GM18517 (cell line): Measurements from ENCODE around the gene DNAH6.
A peak's percentile ranks its signal among the peaks of the same experiment; 100 is the strongest.

Experiments used
- ATAC-seq: cut with Tn5 transposase; IDR thresholded peaks from one replicate; pipeline ENCODE4 v1.9.1; 2021; ENCODE audit warnings: mild to moderate bottlenecking, moderate library complexity; ENCODE audit not compliant: unreplicated experiment

DNAH6 gene

GRCh38 chr2:84788498-84788897 lies 272.2 kb downstream of the DNAH6 start:
- ATAC-seq, result no peak

DNA sequence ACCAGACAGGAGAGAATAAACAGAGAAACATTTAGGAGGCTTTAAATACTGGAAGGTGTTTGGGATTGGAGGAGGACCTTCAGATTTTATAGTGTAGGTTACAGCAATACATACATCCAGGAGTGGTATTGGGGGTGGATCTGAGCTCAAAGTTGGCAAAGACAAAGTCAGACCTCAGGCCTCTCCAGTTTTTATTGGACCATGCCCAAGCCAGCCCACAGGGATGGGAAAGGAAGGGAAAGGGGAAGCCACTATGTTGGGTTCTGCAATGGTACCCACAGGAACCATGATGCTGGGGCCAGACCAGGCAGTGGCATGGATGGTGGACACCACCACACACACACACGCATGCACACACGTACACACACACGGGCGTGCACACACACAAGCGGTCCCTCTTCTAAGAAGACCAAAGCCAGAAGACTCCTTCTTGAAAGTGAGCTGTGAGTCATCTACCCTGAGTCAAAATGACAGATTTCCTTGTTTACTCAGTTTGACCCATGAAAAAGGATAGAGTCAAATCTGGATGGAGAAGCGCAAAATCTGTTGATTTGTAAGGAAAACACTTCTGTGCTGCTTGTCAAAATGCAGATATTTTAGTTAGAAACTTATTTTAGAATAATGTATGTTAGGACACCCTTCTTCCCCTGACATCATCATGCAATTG lies 276.7 kb downstream of the DNAH6 start:
- no peak for ATAC-seq

GRCh38 chr2:84793641-84794040 lies 277.3 kb downstream of the DNAH6 start:
- no peak for ATAC-seq

GRCh38 chr2:84796798-84797197 lies 280.5 kb downstream of the DNAH6 start:
- ATAC-seq, result no peak

- no peak for ATAC-seq
These were observed 281.0 kb downstream of the DNAH6 start for GRCh38 chr2:84797271-84797670.

- ATAC-seq, result no peak
These were observed 283.5 kb downstream of the DNAH6 start for GRCh38 chr2:84799772-84800171.

- ATAC-seq, result peak; percentile 88
These were observed 284.0 kb downstream of the DNAH6 start for GRCh38 chr2:84800194-84800805.

DNA sequence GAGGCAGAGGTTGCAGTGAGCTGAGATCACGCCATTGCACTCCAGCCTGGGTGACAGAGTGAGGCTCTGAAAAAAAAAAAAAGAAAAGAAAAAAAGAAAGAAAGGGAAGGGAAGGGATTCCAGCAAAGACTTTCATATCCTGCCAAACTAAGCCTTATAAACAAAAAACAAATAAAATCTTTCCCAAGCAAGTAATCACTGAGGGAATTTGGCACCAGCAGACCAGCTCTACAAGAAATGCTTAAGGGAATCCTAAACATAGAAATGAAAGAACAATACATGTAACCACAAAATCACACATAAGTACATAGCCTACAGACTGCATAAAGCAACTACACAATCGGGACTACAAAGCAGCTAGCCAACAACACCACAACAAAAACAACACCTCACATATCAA lies 285.5 kb downstream of the DNAH6 start:
- ATAC-seq, result no peak

GRCh38 chr2:84805250-84805958 lies 289.1 kb downstream of the DNAH6 start:
- no peak for ATAC-seq

DNA sequence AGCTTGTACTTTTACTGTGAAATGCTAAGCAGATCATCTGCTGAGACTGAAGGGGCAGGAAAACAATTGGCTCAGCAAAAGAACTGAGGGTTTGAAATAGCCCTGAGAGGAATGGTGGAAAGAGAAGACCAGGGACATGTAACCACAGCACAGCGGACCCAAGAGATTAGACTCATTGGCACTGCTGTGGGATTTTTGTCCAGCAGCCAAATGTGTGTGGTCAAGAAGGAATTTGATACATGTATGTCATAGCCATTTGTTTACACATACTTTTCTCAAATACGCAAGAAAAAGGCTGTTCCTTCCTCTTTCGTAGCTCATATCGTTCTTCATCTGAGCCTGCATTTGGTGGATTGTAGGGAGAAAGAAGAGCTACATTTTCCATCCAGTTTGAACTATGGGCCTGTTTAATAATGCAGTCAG lies 290.8 kb downstream of the DNAH6 start:
- no peak for ATAC-seq

- ATAC-seq, result no peak
These were observed 292.0 kb downstream of the DNAH6 start for GRCh38 chr2:84808279-84808678.

DNA sequence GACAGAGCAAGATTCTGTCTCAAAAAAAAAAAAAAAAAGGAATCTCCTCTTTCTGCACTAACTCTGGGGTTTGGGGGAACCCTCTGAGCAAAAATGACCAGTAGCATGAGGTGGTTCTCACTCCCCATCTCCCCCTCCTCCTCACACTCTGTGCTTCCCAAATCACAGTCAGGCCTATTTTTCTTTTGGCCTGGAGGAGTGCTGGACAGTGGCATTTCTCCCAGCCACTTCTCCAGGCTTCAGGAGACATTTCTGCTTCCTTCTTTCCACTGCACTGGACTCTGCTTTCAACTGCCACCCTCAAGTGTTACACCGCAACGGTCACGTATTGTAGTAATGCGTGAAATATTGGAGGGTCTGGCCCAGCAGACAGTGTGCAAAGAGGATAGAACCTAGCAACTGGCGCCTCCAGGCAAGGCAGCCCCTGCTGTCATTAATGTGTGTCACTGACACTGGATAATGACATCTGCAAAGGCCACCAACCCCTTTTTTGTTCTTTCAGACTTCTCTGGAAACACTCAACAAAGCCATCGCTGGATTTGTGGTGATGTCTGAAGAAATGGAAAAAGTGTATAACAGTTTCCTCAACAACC lies 295.6 kb downstream of the DNAH6 start:
- no peak for ATAC-seq

GRCh38 chr2:84815146-84815545 lies 298.8 kb downstream of the DNAH6 start:
- ATAC-seq, result no peak

- ATAC-seq, result peak; percentile 80
These were observed 300.2 kb downstream of the DNAH6 start for GRCh38 chr2:84816426-84817026.

DNA sequence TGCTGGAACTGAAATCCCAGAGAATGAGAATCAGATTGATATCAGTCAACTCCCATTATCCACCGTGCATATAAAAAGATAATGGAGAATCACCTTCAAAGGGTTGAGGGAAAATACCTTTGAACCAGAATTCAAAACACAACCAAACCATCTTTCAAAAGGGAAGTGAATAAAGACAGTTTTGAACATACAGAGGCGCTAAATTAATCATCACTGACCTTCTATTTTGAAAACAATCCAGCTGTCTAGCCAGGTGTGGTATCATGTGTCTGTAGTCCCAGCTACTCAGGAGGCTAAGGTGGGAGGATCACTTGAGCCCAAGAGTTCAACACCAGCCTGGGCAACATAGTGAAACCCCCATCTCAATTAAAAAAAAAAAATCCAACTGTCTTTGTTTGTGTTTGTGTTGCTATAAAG lies 300.9 kb downstream of the DNAH6 start:
- peak; percentile 96 for ATAC-seq

GRCh38 chr2:84821806-84822205 lies 305.5 kb downstream of the DNAH6 start:
- no peak for ATAC-seq

GRCh38 chr2:84823229-84823628 lies 306.9 kb downstream of the DNAH6 start:
- no peak for ATAC-seq

DNA sequence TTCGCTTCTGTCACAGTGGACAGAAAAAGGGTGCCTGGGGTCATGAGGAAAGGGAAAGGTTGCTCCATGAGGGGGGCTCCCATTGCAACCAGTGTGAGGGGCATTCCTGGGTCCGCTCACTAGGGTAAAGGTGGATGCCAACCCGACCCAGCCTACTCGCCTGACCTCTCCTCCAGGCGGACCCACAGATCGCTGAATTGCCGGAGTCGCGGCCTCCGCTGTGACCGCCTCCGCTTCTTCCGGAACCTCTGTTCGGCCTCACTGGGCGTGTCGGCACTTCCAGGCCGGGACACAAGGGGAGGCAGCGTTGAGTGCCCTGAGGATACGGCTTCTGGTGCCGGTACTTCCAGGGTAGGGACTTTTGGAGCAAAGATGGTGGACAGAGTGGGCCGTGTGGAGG lies 307.5 kb downstream of the DNAH6 start:
- ATAC-seq, result no peak

DNA sequence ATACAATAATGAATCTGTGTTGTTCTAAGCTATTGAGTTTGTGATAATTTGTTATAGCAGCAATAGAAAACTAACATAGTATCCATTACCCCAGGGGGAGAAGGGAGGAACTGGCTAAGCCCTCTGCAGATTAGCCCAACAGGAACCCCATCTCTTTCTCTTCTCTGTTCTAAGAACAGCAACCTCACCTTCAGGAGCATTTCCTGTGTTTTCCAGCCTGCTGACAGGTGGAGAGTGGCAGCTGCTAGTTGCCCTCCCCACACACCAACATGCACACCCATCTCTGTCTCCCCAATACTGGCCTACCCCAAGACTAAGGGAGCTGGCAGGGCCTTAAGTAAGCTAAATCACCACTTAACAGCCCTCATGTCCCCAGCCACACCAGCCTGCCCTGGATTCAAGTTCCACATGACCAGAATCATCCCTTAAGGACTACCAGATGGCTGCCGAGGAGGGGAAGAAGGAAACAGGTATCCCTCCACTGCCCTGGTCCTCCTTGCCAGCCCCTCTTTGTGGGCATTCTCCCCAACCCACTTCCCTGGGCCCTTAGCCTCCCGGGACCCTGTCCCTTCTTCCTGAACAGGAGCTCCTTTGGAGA lies 311.8 kb downstream of the DNAH6 start:
- no peak for ATAC-seq

GRCh38 chr2:84829693-84830092 lies 313.4 kb downstream of the DNAH6 start:
- no peak for ATAC-seq

DNA sequence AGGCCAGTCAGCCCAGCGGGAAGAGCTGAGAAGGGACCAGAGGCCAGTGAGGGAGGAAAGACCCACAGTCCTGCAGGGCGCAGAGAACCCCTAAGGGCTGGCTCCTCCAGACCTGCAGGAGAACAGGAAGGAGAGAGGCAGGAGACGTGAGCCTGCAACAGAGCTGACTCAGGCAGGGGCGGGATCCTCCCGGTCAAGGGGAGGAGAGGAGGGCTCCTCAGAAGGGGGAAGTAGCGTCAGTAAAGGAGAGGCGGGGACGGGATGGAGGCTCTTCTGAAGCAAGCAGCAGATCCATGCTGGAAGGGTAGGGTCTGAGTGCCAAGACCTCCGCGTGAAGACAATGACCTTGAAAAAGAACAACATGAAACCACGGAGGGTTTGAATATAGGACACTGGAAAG lies 313.8 kb downstream of the DNAH6 start:
- no peak for ATAC-seq
